ENCODE measurements around the gene COL25A1.
"Not testable (repeated sequence)": the region's sequence is repeated elsewhere in the genome, so short reads cannot be mapped to it uniquely, and the experiment has no call there.

Gene COL25A1

GRCh38 chr4:108950158-108950915 is 352.1 kb downstream of the COL25A1 start:
- DNase-seq (ENCODE audit: low spot score): no peak

- no peak for DNase-seq (ENCODE audit: low spot score)
Measured at GRCh38 chr4:108947526-108947925, 354.9 kb downstream of the COL25A1 start.

- no peak for DNase-seq (ENCODE audit: low spot score)
Measured at GRCh38 chr4:108946237-108946636, 356.2 kb downstream of the COL25A1 start.

- no peak for DNase-seq (ENCODE audit: low spot score)
Measured at GRCh38 chr4:108943976-108944591, 358.4 kb downstream of the COL25A1 start.

GRCh38 chr4:108943371-108943770 is 359.1 kb downstream of the COL25A1 start:
- no peak for DNase-seq (ENCODE audit: low spot score)

GRCh38 chr4:108941904-108942430 is 360.5 kb downstream of the COL25A1 start:
- no peak for DNase-seq (ENCODE audit: low spot score)

GRCh38 chr4:108940634-108941033 is 361.8 kb downstream of the COL25A1 start:
- DNase-seq (ENCODE audit: low spot score): no peak

- no peak for DNase-seq (ENCODE audit: low spot score)
Measured at GRCh38 chr4:108940149-108940548, 362.3 kb downstream of the COL25A1 start.

- no peak for DNase-seq (ENCODE audit: low spot score)
Measured at GRCh38 chr4:108937066-108937465, 365.4 kb downstream of the COL25A1 start.

- DNase-seq (ENCODE audit: low spot score): not testable (repeated sequence)
Measured at GRCh38 chr4:108933925-108934324, 368.5 kb downstream of the COL25A1 start.

- DNase-seq (ENCODE audit: low spot score): no peak
Measured at GRCh38 chr4:108933046-108933445, 369.4 kb downstream of the COL25A1 start.

GRCh38 chr4:108931926-108932325 is 370.5 kb downstream of the COL25A1 start:
- DNase-seq (ENCODE audit: low spot score): no peak

GRCh38 chr4:108930186-108930585 is 372.3 kb downstream of the COL25A1 start:
- no peak for DNase-seq (ENCODE audit: low spot score)

GRCh38 chr4:108926781-108927180 is 375.7 kb downstream of the COL25A1 start:
- DNase-seq (ENCODE audit: low spot score): no peak

- DNase-seq (ENCODE audit: low spot score): no peak
Measured at GRCh38 chr4:108926061-108926460, 376.4 kb downstream of the COL25A1 start.

GRCh38 chr4:108922191-108922590 is 380.3 kb downstream of the COL25A1 start:
- DNase-seq (ENCODE audit: low spot score): no peak

GRCh38 chr4:108920395-108921087 is 381.9 kb downstream of the COL25A1 start:
- no peak for DNase-seq (ENCODE audit: low spot score)

- DNase-seq (ENCODE audit: low spot score): no peak
Measured at GRCh38 chr4:108919226-108919893, 383.1 kb downstream of the COL25A1 start.

- DNase-seq (ENCODE audit: low spot score): no peak
Measured at GRCh38 chr4:108917255-108917654, 385.2 kb downstream of the COL25A1 start.

- DNase-seq (ENCODE audit: low spot score): no peak
Measured at GRCh38 chr4:108916638-108917037, 385.8 kb downstream of the COL25A1 start.

GRCh38 chr4:108906866-108907367 is 395.5 kb downstream of the COL25A1 start:
- DNase-seq (ENCODE audit: low spot score): no peak

- DNase-seq (ENCODE audit: low spot score): no peak
Measured at GRCh38 chr4:108906006-108906405, 396.5 kb downstream of the COL25A1 start.

All from putamen (tissue), 1 donor.